Measurements from ENCODE around the gene YEATS2. TPM values are rescaled to one million over a fixed set of nuclear protein-coding genes. Genes with fewer than 3 reads are reported as not detected.
"Not testable (repeated sequence)": the region's sequence is repeated elsewhere in the genome, so short reads cannot be mapped to it uniquely, and the experiment has no call there.

The YEATS2 gene
- 10 to 100 TPM; 22.0 to 39.1 (median 28.0) TPM for polyA plus RNA-seq (ENCODE audit: insufficient read length in 10 of 10)
- long read RNA-seq, donor 1, partial matches to known transcripts = 0 of 1 reads
- long read RNA-seq, donor 1, other reads (novel, unspliced or antisense) = 0 of 1 reads
- long read RNA-seq, donor 2, partial matches to known transcripts = 0 of 1 reads
- long read RNA-seq, donor 2, other reads (novel, unspliced or antisense) = 0 of 1 reads
- long read RNA-seq, donor 3 = 0 reads
- long read RNA-seq, donor 4, partial matches to known transcripts = 0 of 1 reads
- long read RNA-seq, donor 4, other reads (novel, unspliced or antisense) = 0 of 1 reads
- long read RNA-seq, donor 5, partial matches to known transcripts = 7 of 8 reads
- long read RNA-seq, donor 5, other reads (novel, unspliced or antisense) = 0 of 8 reads
- long read RNA-seq, donor 6, partial matches to known transcripts = 0 of 1 reads
- long read RNA-seq, donor 6, other reads (novel, unspliced or antisense) = 0 of 1 reads
- long read RNA-seq, donor 7, partial matches to known transcripts = 0 of 1 reads
- long read RNA-seq, donor 7, other reads (novel, unspliced or antisense) = 0 of 1 reads
- long read RNA-seq, donor 8, partial matches to known transcripts = 0 of 2 reads
- long read RNA-seq, donor 8, other reads (novel, unspliced or antisense) = 0 of 2 reads
- long read RNA-seq, donor 9 = 0 reads

- DNase-seq = peak; percentile 74 to 94 (median 87)
Measured at GRCh38 chr3:183697610-183698317, at the start of gene YEATS2. YEATS2 (plus strand) TSS chr3:183697797; CDS start chr3:183715163, 17,366 bp downstream.

- no peak for DNase-seq
Measured at GRCh38 chr3:183650554-183650953, 47.0 kb upstream of the YEATS2 start.

GRCh38 chr3:183653209-183654064 is 44.2 kb upstream of the YEATS2 start:
- no peak for DNase-seq

GRCh38 chr3:183654727-183655126 is 42.9 kb upstream of the YEATS2 start:
- DNase-seq = no peak

- DNase-seq = no peak
Measured at GRCh38 chr3:183662099-183662498, 35.5 kb upstream of the YEATS2 start.

GRCh38 chr3:183664913-183665381 is 32.6 kb upstream of the YEATS2 start:
- peak in 1 of 3 donors; percentile 84 for DNase-seq

- DNase-seq = no peak
Measured at GRCh38 chr3:183680061-183680460, 17.5 kb upstream of the YEATS2 start.

GRCh38 chr3:183687705-183688104 is 9.9 kb upstream of the YEATS2 start:
- no peak for DNase-seq

GRCh38 chr3:183688874-183689273 is 8.7 kb upstream of the YEATS2 start:
- DNase-seq = no peak

- not testable (repeated sequence) for DNase-seq
Measured at GRCh38 chr3:183689621-183690020, 8.0 kb upstream of the YEATS2 start.

- DNase-seq = no peak
Measured at GRCh38 chr3:183690402-183690995, 7.1 kb upstream of the YEATS2 start.

GRCh38 chr3:183692436-183692835 is 5.2 kb upstream of the YEATS2 start:
- DNase-seq = no peak

GRCh38 chr3:183695569-183696364 is 1.8 kb upstream of the YEATS2 start:
- DNase-seq = peak in 1 of 3 donors; percentile 6

GRCh38 chr3:183697123-183697609 is 431 bp upstream of the YEATS2 start:
- DNase-seq = no peak

GRCh38 chr3:183698318-183698751 is 738 bp downstream of the YEATS2 start:
- DNase-seq = peak in 2 of 3 donors; percentile 25 to 46

GRCh38 chr3:183698756-183699155 is 1.2 kb downstream of the YEATS2 start:
- peak; percentile 21 to 69 (median 26) for DNase-seq

- peak in 1 of 3 donors; percentile 13 for DNase-seq
Measured at GRCh38 chr3:183699238-183699947, 1.8 kb downstream of the YEATS2 start.

GRCh38 chr3:183701744-183702143 is 4.1 kb downstream of the YEATS2 start:
- DNase-seq = no peak

GRCh38 chr3:183703892-183704291 is 6.3 kb downstream of the YEATS2 start:
- DNase-seq = not testable (repeated sequence)

Data from muscle of back (tissue), 13 donors.